8988T (cell line): ENCODE results near the gene VAV2.
A peak's percentile ranks its signal among the peaks of the same experiment; 100 is the strongest.

Experiments
- DNase-seq: peaks from one replicate; pipeline ENCODE4 v3.0.0; 2011

Gene VAV2

DNA sequence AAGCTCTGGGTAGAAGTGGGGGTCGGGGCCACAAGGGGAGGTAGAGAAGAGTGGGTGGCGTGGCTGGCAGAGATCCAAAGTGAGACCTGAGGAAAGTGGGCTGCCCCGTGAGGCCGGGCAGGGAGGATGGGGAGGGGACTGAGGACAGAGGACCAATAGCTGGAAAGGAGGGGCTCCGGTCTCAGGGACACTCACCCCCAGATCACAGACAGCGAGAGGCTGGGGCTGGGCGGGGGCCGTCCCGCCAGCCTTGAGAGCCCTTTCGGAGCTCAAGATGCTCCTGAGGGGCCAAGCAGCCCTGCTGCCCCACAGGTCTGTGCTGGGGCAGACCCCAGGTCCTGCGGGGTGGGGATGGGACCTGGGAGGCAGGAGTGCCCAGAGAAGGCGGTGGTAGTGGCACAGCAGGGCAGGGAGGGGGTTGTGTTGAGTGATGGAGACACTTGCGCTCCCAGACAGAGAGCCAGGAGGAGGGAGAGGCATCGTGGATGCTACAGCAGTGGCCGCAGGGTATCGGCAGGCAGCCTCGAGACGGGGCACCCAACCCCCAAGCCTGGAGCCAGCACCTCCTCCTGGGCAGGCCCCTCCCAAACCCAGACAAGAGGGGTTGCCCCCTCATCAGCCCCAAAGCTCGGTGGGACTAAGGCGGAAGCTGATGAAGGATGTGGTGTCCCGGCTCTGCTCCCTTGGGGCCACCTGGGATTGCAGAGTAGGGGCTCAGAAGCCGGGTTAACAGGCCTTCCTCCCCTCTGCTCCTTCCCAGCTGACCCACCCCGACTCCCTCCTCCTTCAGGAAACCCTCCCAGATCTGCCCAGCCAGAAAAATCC, 257.3 kb downstream of the VAV2 start:
- DNase-seq: no peak

DNA sequence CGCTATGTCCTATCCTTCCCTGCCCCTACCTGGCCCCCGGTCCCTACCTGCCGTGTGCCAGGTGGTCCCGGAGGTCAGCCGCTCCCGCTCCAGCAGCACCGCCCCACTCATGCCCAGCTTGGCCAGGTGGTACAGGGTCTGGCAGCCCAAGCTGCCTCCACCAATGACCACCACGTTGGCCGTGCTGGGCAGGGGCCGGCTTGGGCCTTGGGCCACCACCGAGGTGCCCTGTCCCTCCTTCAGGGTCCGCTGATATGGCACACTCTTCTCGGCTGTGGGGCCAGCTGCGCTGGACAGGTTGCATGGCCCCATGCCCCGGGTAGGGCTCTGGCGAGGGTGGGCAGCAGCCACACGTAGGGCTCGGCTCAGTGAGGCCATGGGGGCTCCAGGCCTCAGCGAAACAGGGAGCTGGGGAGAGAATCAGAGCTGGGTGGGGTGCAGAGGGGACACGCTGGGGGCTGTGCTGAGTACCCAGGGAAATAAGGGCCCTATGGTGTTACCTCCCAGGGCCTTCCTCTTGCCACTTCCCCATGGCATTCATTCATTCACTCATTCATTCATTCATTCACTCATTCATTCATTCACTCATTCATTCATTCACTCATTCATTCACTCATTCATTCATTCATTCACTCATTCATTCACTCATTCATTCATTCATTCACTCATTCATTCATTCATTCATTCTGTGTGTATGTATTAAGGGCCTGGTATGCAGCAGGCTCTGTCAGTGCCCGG, 258.2 kb downstream of the VAV2 start:
- DNase-seq: no peak

DNA sequence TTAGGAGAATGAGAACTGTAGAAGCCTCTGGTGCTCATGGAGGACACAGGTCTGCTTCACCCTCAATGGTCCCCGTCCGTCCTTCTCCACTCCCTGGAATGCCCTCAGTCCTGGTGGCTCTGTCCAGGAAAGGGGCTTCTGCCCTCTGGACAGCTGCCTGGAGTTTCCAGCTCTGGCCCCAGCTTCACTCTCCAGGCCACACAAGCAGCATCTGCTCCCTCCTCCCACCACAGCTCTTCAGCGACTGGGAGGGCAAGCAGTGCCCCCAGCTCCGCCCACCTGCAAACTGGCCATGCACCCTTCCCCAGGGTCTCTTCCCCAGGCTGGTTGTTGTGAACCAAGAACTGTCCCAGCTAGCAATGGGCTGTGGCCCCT, 258.7 kb downstream of the VAV2 start:
- no peak for DNase-seq

DNA sequence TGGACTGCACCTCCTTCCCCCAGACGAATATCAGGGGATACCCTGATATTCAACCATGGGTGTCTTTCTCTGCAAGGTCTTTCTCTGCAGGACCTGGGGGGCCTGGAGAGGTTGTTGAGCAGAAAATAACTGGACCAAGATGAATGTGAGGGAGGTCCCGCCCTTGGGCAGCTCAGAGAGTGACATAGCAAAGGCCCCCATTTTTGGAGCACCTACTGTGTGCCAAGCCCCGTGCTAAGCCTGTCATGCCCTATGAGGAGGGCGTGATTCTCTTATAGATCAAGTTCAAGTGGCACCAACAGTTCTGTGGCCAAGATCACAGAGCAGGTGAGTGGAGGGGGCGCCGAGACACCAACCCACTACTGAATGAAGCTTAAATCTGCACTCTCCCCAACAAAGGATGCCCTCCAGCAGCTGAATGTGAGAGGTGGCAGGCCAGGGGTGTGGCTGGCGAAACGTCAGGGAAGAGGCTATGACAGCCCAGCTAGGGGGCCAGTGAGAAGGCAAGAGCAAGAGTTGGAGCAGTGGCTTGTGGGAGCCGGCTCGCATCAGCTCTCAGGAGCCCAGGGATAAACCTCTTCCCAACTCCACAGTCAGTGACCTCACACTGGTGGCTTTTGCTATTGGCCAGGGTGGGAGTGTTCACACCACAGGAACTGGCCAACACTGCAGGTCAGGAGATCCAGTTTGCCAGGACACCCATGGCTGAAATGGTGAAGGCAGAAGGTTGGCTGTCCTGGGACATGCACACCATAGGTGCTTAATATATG, 259.3 kb downstream of the VAV2 start:
- no peak for DNase-seq

DNA sequence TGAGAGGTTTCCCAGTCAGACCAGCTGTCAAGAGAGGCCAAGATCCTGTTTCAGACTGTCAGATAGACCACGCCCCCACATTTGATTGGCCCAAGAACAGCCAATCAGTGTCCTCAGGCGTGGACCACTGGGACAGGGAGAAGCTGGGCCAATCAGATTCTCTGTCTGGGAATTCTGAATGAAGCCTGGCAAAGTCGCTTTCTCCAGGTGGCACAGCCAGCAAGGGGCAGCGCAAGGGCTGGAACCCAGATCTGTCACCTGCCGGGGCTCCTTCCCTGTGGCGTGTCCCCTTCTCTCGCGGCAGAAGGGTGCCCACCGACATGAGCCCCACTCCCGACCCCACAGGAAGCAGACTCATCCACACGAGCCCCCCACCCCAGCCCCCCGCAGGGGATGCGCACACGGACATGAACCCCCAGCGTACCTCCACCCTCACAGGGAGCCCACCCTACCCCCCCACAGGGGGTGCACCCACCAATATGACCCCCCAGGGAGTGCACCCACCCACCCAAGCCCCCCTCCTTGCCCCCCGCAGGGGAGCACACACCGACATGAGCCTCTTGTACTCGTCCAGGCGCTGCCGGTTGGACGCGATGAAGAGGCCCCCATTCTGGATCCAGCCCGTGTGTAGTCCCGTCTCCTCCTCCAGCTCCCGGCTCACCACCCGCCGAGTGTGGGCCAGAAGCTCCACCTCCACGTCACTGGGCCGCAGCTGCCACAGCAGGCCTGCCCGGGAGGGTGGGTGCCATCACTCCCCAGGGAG, 260.1 kb downstream of the VAV2 start:
- DNase-seq: peak; percentile 79

DNA sequence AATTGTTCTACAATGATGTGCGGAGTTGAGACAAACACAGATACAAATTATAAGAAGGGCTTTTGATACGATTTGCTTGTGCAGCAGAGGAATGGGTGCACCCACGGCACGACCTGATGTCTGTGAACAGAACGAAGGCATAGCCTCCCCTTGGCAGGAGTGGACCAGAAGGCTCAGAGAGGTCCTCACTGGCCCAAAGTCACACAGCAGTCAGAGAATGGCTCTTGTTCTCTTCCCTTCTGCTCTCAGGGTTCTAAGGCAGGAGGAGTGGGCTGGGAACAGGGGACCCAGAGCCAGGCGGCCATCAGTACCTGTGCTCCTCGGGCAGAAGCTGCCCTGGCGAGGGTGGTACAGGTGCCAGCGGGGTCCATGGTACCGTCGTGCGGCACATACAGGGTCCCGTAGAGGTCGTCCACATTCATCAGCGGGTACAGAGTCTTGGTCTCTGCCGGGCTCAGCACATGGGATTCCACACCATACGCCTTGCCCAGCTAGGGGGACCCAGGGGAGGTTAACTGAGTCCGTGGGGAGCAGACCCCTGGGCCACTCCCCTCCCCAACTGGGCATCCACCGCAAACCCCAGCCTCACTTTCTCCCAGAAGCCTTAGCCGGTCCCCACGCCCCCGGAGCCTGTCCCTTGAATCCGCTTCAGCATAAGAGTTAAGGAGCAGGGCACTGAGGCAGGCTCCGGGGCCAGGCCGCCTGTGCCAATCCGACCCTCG, 261.0 kb downstream of the VAV2 start:
- DNase-seq: no peak

- no peak for DNase-seq
These were observed 262.4 kb downstream of the VAV2 start for GRCh38 chr9:133729617-133730281.

DNA sequence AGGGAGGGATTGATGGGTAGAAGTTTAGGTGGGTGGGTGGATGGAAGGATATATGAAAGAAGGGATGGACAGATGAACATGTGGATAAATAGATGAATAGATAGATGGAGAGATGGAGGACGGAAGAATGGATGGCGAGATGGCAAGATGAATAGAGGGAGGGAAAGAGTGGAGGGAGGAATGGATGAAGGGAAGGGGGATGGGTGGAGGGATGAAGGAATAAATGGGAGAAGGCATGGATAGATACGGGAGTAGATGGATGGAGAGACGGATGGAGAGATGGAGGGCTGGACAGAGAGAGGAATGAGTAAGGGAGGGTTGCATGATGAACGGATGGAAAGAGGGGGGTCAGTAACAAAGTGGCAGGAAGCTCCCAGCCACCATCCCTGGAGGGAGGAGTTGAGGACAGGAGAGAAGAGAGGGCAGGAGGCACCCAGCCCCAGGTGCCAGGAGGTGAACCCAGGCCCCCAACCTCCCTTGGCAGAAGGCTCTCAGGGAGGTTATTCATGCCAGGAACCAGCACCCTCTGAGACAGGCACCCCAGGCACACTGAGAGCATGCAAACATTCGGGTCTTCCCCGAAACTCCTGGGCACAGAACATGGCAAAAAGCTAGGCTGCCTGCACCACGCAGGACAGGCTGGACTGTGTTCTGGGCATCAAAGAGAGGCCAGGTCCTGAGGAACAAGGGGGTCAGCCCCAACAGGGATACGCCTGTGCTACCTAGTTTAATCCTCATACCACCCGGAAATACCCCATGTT, 263.1 kb downstream of the VAV2 start:
- no peak for DNase-seq

DNA sequence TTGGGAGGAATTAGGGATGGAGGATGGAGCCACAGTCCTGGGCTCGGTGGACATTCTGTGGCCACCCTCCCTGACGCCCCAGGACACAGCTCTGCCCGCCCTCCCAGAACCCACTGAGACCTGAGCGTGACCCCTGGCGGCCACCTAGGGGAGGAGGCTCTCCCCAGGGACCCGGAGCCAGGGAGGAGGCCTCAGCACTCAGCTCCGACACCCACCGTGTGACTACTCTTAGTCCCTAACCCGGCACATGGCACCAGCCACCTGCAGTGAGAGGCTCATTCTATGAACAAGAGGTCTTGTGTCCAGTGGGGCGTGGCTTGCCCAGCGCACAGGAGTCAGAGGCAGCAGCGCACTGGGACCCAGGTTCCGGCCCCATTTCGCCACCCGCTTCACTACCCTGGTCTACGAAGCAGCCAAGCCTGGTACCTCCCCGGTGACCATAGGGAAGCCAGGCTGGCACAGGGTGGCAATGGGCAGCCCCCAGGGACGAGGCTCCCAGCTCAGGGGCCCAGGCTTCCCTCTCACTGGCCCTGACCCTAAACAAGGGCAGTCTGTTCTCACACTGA, 264.2 kb downstream of the VAV2 start:
- no peak for DNase-seq

DNA sequence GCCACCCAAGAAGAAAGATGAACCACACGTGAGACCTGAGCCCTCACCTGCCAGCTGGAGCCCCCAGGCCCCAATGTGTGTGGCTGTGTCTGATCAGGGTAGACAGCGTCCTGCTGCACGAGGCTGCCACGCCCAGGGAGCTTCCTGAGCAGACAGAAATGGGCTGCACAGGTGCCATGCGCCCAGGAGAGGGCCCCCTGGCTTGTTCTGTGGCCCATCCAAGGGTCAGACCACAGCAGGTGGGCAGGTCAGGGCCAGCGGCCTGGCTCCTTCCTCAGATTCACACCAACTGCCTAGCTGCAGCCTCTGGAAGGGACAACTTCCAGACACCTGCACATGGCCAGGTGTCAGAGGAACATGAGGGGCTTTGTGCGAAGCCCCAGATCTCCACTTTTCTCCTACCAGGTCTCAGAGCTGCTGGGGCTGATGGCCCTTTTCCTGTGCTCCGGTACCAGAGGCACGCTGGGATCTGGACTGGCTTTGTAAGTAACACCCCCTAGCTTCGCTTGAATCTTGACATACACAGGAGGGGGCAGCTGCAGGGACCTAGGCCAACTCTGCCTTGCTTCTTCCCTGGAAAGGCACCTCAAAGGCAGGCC, 264.7 kb downstream of the VAV2 start:
- DNase-seq: no peak

- DNase-seq: peak; percentile 88
These were observed 265.5 kb downstream of the VAV2 start for GRCh38 chr9:133726401-133727276.

DNA sequence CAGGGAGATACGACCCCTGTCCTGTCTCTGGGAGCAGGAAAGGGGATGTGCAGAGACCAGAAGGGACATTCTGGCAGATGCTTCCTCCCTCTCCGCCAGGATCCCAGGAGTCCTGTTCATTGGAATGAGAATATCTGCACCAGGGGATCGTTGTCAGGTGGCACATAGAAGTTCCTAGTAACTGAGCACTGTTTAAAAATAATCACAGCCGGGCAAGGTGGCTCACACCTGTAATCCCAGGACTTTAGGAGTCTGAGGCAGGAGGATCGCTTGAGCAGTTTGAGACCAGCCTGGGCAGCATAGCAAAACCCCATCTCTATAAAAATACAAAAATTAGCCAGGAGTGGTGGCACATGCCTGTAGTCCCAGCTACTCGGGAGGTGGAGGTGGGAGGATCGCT, 266.2 kb downstream of the VAV2 start:
- DNase-seq: no peak

GRCh38 chr9:133718563-133719315, 273.4 kb downstream of the VAV2 start:
- DNase-seq: no peak

- no peak for DNase-seq
These were observed 274.8 kb downstream of the VAV2 start for GRCh38 chr9:133717113-133718031.

- DNase-seq: no peak
These were observed 275.5 kb downstream of the VAV2 start for GRCh38 chr9:133716564-133717112.

DNA sequence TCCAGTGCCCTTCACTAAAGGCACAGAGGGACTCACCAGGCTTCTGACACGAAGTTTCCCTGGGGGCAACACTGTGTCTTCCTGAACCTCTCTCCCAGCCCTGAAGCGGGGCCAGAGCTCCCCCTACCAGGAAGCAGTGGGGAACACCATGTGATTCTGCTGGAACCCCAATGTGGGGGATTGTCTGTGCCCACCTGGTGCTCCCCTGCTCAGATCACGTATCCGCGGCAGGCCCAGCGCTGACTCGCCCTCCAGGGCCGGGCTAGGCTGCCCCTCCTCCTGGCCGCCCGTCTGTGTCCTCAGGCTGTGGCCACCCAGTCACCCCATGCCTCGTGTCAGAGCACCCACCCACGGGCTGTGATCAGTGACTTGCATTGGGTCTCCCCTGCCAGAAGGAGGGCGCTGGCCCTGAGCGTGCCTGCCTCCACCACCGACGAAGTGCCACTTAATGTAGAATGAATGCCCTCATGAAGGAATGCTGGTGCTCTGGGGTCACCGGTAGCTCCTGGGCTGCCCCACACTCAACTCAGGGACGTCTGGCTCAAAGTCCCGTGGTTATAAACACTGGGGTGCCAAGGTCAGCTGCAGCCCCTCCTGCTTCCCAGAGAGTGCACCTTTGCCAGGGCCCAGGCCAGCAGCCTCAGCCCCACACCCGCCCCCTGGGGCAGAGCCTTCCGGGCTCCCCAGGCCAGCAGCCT, 276.1 kb downstream of the VAV2 start:
- DNase-seq: no peak
